ENCODE measurements around the gene DDHD1. TPM values are rescaled to one million over a fixed set of nuclear protein-coding genes. Genes with fewer than 3 reads are reported as not detected.
"Not testable (repeated sequence)": the region's sequence is repeated elsewhere in the genome, so short reads cannot be mapped to it uniquely, and the experiment has no call there.

Gene DDHD1
- total RNA-seq, 2 experiments from 2014 or later, result 53.6 to 58.5 TPM

- DNase-seq; H3K4me3 Mint-ChIP-seq; H3K36me3 Mint-ChIP-seq (ENCODE audit: low read depth); POLR2A ChIA-PET; CTCF ChIA-PET; H3K27ac Mint-ChIP-seq; H3K9me3 Mint-ChIP-seq; H3K27me3 Mint-ChIP-seq: not testable (repeated sequence)
- peaks cover 20% of the 10 kb centered on the region for H3K4me1 Mint-ChIP-seq
Measured at GRCh38 chr14:53179486-53180005, 26.4 kb upstream of the DDHD1 start.

- Mint-ChIP-seq H3K36me3 (ENCODE audit: low read depth) (peaks cover under 1% of the 10 kb centered on the region), H3K4me3 (no peak overlapping the region), H3K9me3 (peaks cover 2% of the 10 kb centered on the region), H3K4me1 (peaks cover 2% of the 10 kb centered on the region), H3K27ac (no peak overlapping the region), H3K27me3 (no peaks in the 10 kb centered on the region)
- no peak for DNase-seq
- ChIA-PET POLR2A (no interaction called here), CTCF (no interaction called here)
Measured at GRCh38 chr14:53175375-53175774, 22.3 kb upstream of the DDHD1 start.

- no peaks in the 10 kb centered on the region for H3K36me3 Mint-ChIP-seq (ENCODE audit: low read depth)
- no peak overlapping the region for H3K4me3 Mint-ChIP-seq
- DNase-seq, result no peak
- H3K4me1 Mint-ChIP-seq, result no peaks in the 10 kb centered on the region
- ChIA-PET CTCF (no interaction called here), POLR2A (no interaction called here)
- no peak overlapping the region for H3K27ac Mint-ChIP-seq
- H3K9me3 Mint-ChIP-seq, result peaks cover 2% of the 10 kb centered on the region
- H3K27me3 Mint-ChIP-seq, result no peaks in the 10 kb centered on the region
Measured at GRCh38 chr14:53174918-53175317, 21.8 kb upstream of the DDHD1 start.

DNA sequence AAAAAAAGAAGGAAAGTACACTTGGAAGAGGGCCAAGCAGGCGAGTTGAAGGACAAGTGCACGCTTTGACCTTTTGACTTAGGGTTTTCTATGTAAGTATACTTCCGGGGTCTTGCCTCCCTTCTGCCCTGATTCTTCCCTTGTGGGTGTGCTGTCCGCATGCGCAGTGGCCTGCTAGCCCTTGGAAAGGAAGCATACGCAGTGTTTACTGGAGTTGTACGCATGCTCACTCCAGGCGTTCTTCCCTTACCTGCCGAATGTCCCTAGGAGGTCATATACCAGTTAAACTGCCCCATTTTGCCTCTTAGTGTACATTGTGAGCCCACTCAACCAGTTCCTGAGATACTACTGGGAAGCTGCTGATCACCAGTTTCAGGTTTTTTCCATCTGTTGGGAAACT is 15.7 kb upstream of the DDHD1 start:
- no peak for DNase-seq
- no peaks in the 10 kb centered on the region for H3K4me1 Mint-ChIP-seq
- H3K9me3 Mint-ChIP-seq, result peaks cover 3% of the 10 kb centered on the region
- H3K4me3 Mint-ChIP-seq, result no peak overlapping the region
- H3K27me3 Mint-ChIP-seq, result no peaks in the 10 kb centered on the region
- POLR2A ChIA-PET, result no interaction called here
- CTCF ChIA-PET, result no interaction called here
- peaks cover 5% of the 10 kb centered on the region for H3K36me3 Mint-ChIP-seq (ENCODE audit: low read depth)
- H3K27ac Mint-ChIP-seq, result no peak overlapping the region

- no peaks in the 10 kb centered on the region for H3K27me3 Mint-ChIP-seq
- ChIA-PET POLR2A (interaction anchor here (1.3 kb wide), 1 partner anchor 14 kb away, joined by 3 read pairs; no protein-coding TSS in a partner anchor), CTCF (interaction anchor here (0.6 kb wide), 1 partner anchor 69 kb away, joined by 3 read pairs; no protein-coding TSS in a partner anchor)
- H3K36me3 Mint-ChIP-seq (ENCODE audit: low read depth), result peaks cover 5% of the 10 kb centered on the region
- H3K4me3 Mint-ChIP-seq, result no peak overlapping the region
- no peak for DNase-seq
- H3K4me1 Mint-ChIP-seq, result no peaks in the 10 kb centered on the region
- H3K27ac Mint-ChIP-seq, result no peak overlapping the region
- H3K9me3 Mint-ChIP-seq, result peaks cover 6% of the 10 kb centered on the region
Measured at GRCh38 chr14:53167602-53168328, 14.6 kb upstream of the DDHD1 start.

- no peaks in the 10 kb centered on the region for H3K27me3 Mint-ChIP-seq
- no peaks in the 10 kb centered on the region for H3K4me1 Mint-ChIP-seq
- no peak overlapping the region for H3K4me3 Mint-ChIP-seq
- H3K36me3 Mint-ChIP-seq (ENCODE audit: low read depth), result peaks cover 5% of the 10 kb centered on the region
- ChIA-PET CTCF (interaction anchor here (1.4 kb wide), 1 partner anchor 9 kb away, joined by 5 read pairs; the partner anchor contains the start of gene DDHD1), POLR2A (interaction anchor here (1.2 to 1.5 kb wide), 2 partner anchors 9 to 11 kb away, joined by 3 to 4 read pairs; no protein-coding TSS in a partner anchor)
- no peak for DNase-seq
- H3K9me3 Mint-ChIP-seq, result peaks cover 6% of the 10 kb centered on the region
- no peak overlapping the region for H3K27ac Mint-ChIP-seq
Measured at GRCh38 chr14:53161758-53162435, 8.8 kb upstream of the DDHD1 start.

DNA sequence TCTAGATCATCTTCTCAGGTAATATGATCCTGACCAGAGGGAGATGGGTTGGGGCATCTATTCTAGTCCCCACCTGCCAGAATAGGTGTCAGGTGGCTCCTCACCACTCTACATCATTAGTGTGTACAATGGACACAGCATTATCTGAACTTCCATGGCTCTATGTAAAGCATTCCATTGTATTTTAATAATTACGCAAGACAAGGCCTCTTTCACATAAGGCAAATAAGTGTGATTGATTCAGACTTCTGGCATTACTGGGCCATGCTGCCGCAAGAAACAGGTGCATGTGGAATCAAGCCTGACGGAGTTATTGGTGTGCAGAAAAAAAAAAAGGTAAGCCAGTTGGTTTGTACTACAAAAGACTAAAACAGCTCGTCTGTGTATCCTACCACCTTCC is 3.1 kb upstream of the DDHD1 start:
- H3K9me3 Mint-ChIP-seq, result no peaks in the 10 kb centered on the region
- H3K4me1 Mint-ChIP-seq, result peaks cover 14% of the 10 kb centered on the region
- ChIA-PET POLR2A (interaction anchor here (0.7 kb wide), 1 partner anchor 61 kb away, joined by 3 read pairs; no protein-coding TSS in a partner anchor), CTCF (no interaction called here)
- peaks cover 10% of the 10 kb centered on the region for H3K36me3 Mint-ChIP-seq (ENCODE audit: low read depth)
- no peak overlapping the region for H3K27ac Mint-ChIP-seq
- H3K4me3 Mint-ChIP-seq, result no peak overlapping the region
- no peaks in the 10 kb centered on the region for H3K27me3 Mint-ChIP-seq
- DNase-seq, result no peak

- CTCF ChIA-PET, result interaction anchor here (1.2 to 6.6 kb wide), 3 partner anchors 45 to 64 kb away, joined by 3 to 71 read pairs (median 6); no protein-coding TSS in a partner anchor
- peaks cover 35% of the 10 kb centered on the region for H3K4me1 Mint-ChIP-seq
- POLR2A ChIA-PET, result interaction anchor here (0.6 to 7.8 kb wide), 14 partner anchors 13 to 842 kb away, joined by 3 to 264 read pairs (median 4); partner anchors contain the start of gene ERO1A
- H3K4me3 Mint-ChIP-seq, result peak overlapping the region; percentile 88
- no peak for DNase-seq
- peaks cover 25% of the 10 kb centered on the region for H3K36me3 Mint-ChIP-seq (ENCODE audit: low read depth)
- H3K27me3 Mint-ChIP-seq, result no peaks in the 10 kb centered on the region
- peak overlapping the region; percentile 93 for H3K27ac Mint-ChIP-seq
- no peaks in the 10 kb centered on the region for H3K9me3 Mint-ChIP-seq
Measured at GRCh38 chr14:53153702-53154112, 584 bp upstream of the DDHD1 start.

DNA sequence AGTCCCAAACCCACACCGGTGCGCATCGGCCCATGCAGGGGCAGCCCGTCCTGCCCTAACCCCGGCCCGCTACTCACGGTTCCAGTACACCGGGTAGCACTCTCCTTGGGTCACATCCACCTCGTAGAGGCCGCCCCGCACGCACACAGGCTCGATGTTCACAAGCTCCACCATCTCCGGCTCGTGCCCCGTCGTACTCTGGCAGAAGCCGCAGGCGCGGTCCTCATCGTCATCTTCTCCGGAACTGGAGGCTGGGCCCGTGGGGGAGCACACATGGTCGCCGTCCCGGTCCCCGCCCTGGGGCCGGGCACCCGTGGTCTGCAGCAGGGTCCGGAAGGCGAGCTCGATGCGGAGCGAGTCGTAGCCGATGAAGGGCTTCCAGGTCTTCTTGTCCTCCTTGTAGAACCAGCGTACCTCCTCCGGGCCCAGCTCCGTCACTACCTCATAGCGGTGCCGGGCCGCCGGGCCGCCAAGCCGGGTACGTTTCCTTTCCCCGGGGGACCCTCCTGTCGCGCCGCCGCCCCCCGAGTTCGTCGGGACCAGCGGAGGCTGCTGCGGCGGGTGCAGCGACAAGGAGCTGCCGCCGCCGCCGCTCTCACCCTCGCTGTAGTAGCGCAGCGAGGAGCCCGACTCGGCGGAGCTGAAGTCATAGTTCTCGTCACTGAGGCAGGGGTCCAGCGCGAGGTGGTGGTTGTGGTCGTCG is 788 bp downstream of the DDHD1 start:
- peak; percentile 79 for DNase-seq
- H3K36me3 Mint-ChIP-seq (ENCODE audit: low read depth), result peaks cover 27% of the 10 kb centered on the region
- peaks cover 48% of the 10 kb centered on the region for H3K4me1 Mint-ChIP-seq
- H3K9me3 Mint-ChIP-seq, result no peaks in the 10 kb centered on the region
- H3K27ac Mint-ChIP-seq, result peak overlapping the region; percentile 98
- peak overlapping the region; percentile 100 for H3K4me3 Mint-ChIP-seq
- CTCF ChIA-PET, result interaction anchor here (0.8 to 6.6 kb wide), 17 partner anchors 9 to 233 kb away, joined by 3 to 71 read pairs (median 4); no protein-coding TSS in a partner anchor
- POLR2A ChIA-PET, result interaction anchor here (0.7 to 7.8 kb wide), 31 partner anchors 9 to 1336 kb away, joined by 3 to 264 read pairs (median 4); partner anchors contain the start of genes ERO1A, GMFB, GPR137C and TXNDC16
- no peaks in the 10 kb centered on the region for H3K27me3 Mint-ChIP-seq

DNA sequence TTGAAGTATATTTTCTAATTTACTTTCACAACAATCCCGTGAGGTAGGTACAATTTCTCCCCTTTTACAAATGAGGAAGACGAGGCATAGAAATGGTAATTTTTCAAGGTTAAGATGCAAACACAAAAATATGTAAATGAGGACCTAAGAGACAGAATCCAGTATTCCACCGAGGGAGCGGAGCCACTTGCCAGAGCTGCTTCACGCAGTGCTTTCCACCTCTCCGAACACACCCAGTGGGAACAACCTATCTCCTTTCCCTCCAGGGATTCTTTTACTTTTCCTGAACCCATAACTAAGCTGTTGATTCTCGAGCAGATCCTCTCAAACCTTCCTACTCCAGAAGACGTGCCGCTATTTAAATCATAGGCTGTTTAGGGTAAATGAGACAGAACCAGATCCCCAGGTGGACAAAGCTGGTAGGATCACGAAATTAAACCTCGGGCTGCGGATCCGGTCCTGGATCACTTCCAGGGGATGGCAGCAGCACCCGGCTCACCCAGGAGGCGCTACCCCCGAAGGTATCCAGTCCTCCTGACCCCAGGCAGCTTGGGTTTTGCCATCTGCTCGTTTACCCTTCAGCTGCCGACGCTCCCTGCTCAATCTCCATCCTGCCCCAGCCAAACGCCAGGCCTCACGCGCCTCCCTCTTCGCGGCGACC is 1.5 kb downstream of the DDHD1 start:
- Mint-ChIP-seq H3K27ac (peak overlapping the region; percentile 98), H3K27me3 (no peaks in the 10 kb centered on the region), H3K4me3 (peak overlapping the region; percentile 100), H3K36me3 (ENCODE audit: low read depth) (peaks cover 32% of the 10 kb centered on the region), H3K9me3 (no peaks in the 10 kb centered on the region), H3K4me1 (peaks cover 55% of the 10 kb centered on the region)
- POLR2A ChIA-PET, result interaction anchor here (1.0 to 7.8 kb wide), 24 partner anchors 9 to 1337 kb away, joined by 3 to 264 read pairs (median 4); partner anchors contain the start of genes ERO1A and GMFB
- CTCF ChIA-PET, result interaction anchor here (1.0 to 6.6 kb wide), 13 partner anchors 8 to 233 kb away, joined by 3 to 71 read pairs (median 4); no protein-coding TSS in a partner anchor
- DNase-seq, result peak; percentile 56

DNA sequence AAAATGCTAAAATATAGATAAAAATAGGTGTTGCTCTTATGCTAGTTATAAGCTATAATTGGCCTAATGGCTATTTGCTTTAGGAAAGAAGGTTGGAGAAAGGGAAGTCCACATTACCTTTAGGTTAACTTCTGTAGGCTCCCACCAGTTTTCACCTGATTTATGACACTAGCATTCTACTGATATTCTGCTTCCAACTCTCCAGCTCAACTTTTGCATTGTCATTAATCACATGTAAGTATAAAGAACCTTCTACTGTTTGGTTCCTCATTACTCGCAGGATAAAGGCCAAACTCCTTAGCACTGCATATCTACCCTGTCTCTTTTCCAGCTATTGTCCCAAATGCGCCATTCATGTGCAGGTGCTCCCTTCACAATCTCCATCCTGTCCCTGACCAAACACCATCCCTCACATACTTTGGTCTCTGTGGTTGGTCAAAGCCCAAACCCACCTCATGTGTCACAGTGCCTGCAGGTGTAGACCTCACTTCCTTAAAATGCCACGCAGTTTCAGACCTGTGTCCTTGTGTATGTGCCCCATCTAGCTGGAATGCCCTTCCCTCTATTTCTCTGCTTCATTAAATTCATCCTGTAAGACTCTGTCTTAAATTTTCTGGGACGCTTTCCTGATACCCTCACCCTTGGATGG is 3.3 kb downstream of the DDHD1 start:
- POLR2A ChIA-PET, result interaction anchor here (1.1 to 7.8 kb wide), 7 partner anchors 9 to 1288 kb away, joined by 3 to 264 read pairs (median 3); no protein-coding TSS in a partner anchor
- DNase-seq, result no peak
- no peaks in the 10 kb centered on the region for H3K27me3 Mint-ChIP-seq
- H3K4me3 Mint-ChIP-seq, result peak overlapping the region; percentile 100
- peaks cover 35% of the 10 kb centered on the region for H3K36me3 Mint-ChIP-seq (ENCODE audit: low read depth)
- H3K27ac Mint-ChIP-seq, result peak overlapping the region; percentile 13
- no peaks in the 10 kb centered on the region for H3K9me3 Mint-ChIP-seq
- CTCF ChIA-PET, result interaction anchor here (2.1 to 6.6 kb wide), 2 partner anchors 41 to 67 kb away, joined by 6 to 71 read pairs; no protein-coding TSS in a partner anchor
- peaks cover 73% of the 10 kb centered on the region for H3K4me1 Mint-ChIP-seq

Measured in activated CD4-positive, alpha-beta memory T cell treated with anti-CD3 and anti-CD28 coated beads, Interleukin-2, amount 10 ng/mL, durations not matched to agents 7 days and 5 days (primary cell).